Naive B cell (primary cell): ENCODE data around the gene SLC27A6. TPM values are rescaled to one million over a fixed set of nuclear protein-coding genes. Genes with fewer than 3 reads are reported as not detected.

Experiments
- ATAC-seq, 2 donors: fragments of 150-1000 bp; cut with Tn5 transposase; 2 replicates each; pipeline ENCODE4 v1.10.0; 2021; ENCODE audit warnings: low read depth in 2 of 2, mild to moderate bottlenecking in 2 of 2, moderate library complexity in 2 of 2
- DNase-seq: peaks from one replicate; pipeline ENCODE4 v3.0.0; 2022
- H3K27ac Mint-ChIP-seq, 6 donors: one replicate each; pipeline ENCODE4 v1.8.0; 2020 to 2022; ENCODE audit warnings: mild to moderate bottlenecking in 6 of 6, mixed read lengths in 6 of 6, moderate library complexity in 5 of 6, inconsistent platforms in 2 of 6
- H3K27me3 Mint-ChIP-seq, 3 donors: one replicate each; pipeline ENCODE4 v1.8.0; 2021 to 2022; ENCODE audit warnings: mixed read lengths in 3 of 3, mild to moderate bottlenecking in 1 of 3
- H3K36me3 Mint-ChIP-seq, 2 donors: one replicate each; pipeline ENCODE4 v1.8.0; 2020 to 2022; ENCODE audit warnings: mixed read lengths in 2 of 2, inconsistent platforms in 1 of 2, mild to moderate bottlenecking in 1 of 2
- H3K4me1 Mint-ChIP-seq, 3 donors: one replicate each; pipeline ENCODE4 v1.8.0; 2020 to 2022; ENCODE audit warnings: mixed read lengths in 3 of 3, inconsistent platforms in 1 of 3, mild to moderate bottlenecking in 1 of 3, moderate library complexity in 1 of 3
- H3K4me3 Mint-ChIP-seq, 8 donors: one replicate each; pipeline ENCODE4 v1.8.0; 2020 to 2022; ENCODE audit warnings: mild to moderate bottlenecking in 8 of 8, mixed read lengths in 8 of 8, moderate library complexity in 8 of 8, inconsistent platforms in 2 of 8
- H3K9me3 Mint-ChIP-seq, 7 donors: one replicate each; pipeline ENCODE4 v1.8.0; 2020 to 2022; ENCODE audit warnings: mixed read lengths in 7 of 7, mild to moderate bottlenecking in 5 of 7, inconsistent platforms in 2 of 7, moderate library complexity in 1 of 7
- polyA plus RNA-seq, 6 donors: library from polyadenylated mRNA; unstranded; fragments of 300-500 nt; fragmentation: Illumina TruSeq; gene quantifications; one replicate each; pipeline ENCODE4 v1.2.3, GENCODE V29; 2021; ENCODE audit warnings: low read depth in 6 of 6

The SLC27A6 gene
- polyA plus RNA-seq, 6 donors from 2014 or later, result not detected

DNA sequence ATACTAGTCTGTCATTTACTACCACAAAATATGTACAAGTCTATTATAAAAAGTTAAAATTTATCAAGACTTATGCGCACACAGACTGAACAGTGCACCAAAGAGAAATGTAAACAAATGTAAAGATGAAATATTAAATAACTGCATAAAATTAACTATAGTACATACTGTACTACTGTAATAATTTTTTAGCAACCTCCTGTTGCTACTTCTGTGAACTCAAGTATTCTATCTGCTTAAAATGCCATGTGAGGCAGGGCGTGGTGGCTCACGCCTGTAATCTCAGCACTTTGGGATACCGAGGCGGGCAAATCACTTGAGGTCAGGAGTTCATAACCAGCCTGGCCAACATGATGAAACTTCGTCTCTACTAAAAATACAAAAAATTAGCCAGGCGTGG, 115.5 kb downstream of the SLC27A6 start:
- ATAC-seq (no peak), DNase-seq (no peak)
- Mint-ChIP-seq H3K9me3 (no peaks in the 10 kb centered on the region), H3K27me3 (peaks cover 26 to 32% (median 28%) of the 10 kb centered on the region in 3 donors), H3K27ac (no peak overlapping the region), H3K4me1 (no peaks in the 10 kb centered on the region), H3K36me3 (no peaks in the 10 kb centered on the region), H3K4me3 (no peak overlapping the region)

DNA sequence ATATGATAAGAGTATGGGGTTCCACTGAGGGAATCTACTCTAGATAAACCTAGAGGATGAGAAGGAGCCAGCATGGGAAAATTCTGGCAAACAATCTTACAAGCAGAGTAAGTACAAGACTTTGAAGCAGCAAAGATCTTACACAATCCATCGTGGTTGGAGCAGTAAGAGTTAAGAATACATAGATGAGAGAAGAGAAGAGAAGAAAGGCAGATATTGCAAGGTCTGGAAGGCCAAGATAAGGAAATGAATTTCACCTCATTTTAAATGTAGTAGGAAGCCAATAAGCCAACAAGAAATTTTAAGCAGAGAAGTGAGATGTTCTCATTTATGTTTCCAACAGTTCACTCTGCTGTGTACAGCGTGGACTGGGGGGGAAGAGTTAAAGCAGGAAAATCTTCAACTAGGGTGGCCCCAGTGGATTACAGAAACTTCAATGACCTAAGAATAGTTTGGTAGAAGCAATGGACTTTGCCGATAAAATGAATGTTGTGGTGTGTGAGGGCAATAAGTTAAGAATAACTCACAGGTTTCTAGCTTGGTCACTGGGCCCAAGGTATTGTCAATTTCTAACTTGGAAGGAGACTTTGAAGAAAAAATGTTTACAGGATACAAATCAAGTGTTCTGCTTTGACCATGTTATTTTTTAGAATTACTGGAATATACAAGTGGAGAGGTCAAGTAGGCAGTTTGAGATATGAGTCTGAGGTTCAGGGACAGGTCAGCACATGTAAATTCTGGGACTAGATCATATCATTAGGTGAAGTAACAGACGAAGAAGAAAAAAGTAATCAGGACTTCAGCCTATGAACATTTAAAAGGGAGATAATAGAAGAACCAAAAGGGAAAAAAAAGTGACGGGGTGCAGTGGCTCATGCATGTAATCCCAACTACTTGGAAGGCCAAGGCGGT, 117.2 kb downstream of the SLC27A6 start:
- Mint-ChIP-seq H3K4me3 (no peak overlapping the region), H3K4me1 (no peaks in the 10 kb centered on the region), H3K36me3 (no peaks in the 10 kb centered on the region), H3K27me3 (peaks cover 37 to 42% (median 41%) of the 10 kb centered on the region in 3 donors), H3K9me3 (no peaks in the 10 kb centered on the region), H3K27ac (no peak overlapping the region)
- no peak for DNase-seq
- ATAC-seq, result no peak

Other genes with a start within 250 kb of the SLC27A6 start
- 10 to 100 TPM; 17.1 to 38.2 (median 21.4) TPM for gene ISOC1, start 129.3 kb downstream of the SLC27A6 start, polyA plus RNA-seq